GM06990 (cell line): ENCODE results near the gene MFSD11.

Source experiments
- DNase-seq: peaks from one replicate; pipeline ENCODE4 v3.0.0-alpha.2; 2011; ENCODE audit not compliant: insufficient read length; ENCODE audit errors: extremely low read depth
- H3K27me3 ChIP-seq: replicated peaks from 2 replicates; pipeline ENCODE4 v1.6.0; 2011; ENCODE audit warnings: low read length; ENCODE audit not compliant: control insufficient read depth, insufficient read depth
- H3K36me3 ChIP-seq: 2 replicates; pipeline ENCODE4 v1.5.1; 2011; ENCODE audit warnings: low read length; ENCODE audit not compliant: control insufficient read depth, insufficient read depth
- H3K4me3 ChIP-seq: replicated peaks from 2 replicates; pipeline ENCODE4 v1.5.1; 2011; ENCODE audit warnings: low read depth, mild to moderate bottlenecking, control low read depth, low read length
- TF ChIP-seq, protein P1 (sequence below): IDR thresholded peaks from 2 replicates; pipeline ENCODE4 v1.5.1; 2011; ENCODE audit warnings: low read length, control low read depth, mild to moderate bottlenecking, inconsistent platforms; ENCODE audit not compliant: insufficient read depth, poor library complexity, severe bottlenecking

MFSD11 gene

GRCh38 chr17:76820561-76820960 lies 82.6 kb downstream of the MFSD11 start:
- Histone ChIP-seq H3K27me3 (peaks cover 2% of the 10 kb centered on the region; the same call in 1 of the 2 replicates), H3K4me3 (no peak overlapping the region), H3K36me3 (no peaks in the 10 kb centered on the region)
- TF ChIP-seq, protein P1, sequence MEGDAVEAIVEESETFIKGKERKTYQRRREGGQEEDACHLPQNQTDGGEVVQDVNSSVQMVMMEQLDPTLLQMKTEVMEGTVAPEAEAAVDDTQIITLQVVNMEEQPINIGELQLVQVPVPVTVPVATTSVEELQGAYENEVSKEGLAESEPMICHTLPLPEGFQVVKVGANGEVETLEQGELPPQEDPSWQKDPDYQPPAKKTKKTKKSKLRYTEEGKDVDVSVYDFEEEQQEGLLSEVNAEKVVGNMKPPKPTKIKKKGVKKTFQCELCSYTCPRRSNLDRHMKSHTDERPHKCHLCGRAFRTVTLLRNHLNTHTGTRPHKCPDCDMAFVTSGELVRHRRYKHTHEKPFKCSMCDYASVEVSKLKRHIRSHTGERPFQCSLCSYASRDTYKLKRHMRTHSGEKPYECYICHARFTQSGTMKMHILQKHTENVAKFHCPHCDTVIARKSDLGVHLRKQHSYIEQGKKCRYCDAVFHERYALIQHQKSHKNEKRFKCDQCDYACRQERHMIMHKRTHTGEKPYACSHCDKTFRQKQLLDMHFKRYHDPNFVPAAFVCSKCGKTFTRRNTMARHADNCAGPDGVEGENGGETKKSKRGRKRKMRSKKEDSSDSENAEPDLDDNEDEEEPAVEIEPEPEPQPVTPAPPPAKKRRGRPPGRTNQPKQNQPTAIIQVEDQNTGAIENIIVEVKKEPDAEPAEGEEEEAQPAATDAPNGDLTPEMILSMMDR, result no peak
- DNase-seq, result no peak

- peaks cover 2% of the 10 kb centered on the region; the same call in 1 of the 2 replicates for H3K27me3 ChIP-seq
- no peak overlapping the region for H3K4me3 ChIP-seq
- no peaks in the 10 kb centered on the region for H3K36me3 ChIP-seq
- DNase-seq, result no peak
- TF ChIP-seq, protein P1, result no peak
These were observed 84.4 kb downstream of the MFSD11 start for GRCh38 chr17:76822184-76822778.

DNA sequence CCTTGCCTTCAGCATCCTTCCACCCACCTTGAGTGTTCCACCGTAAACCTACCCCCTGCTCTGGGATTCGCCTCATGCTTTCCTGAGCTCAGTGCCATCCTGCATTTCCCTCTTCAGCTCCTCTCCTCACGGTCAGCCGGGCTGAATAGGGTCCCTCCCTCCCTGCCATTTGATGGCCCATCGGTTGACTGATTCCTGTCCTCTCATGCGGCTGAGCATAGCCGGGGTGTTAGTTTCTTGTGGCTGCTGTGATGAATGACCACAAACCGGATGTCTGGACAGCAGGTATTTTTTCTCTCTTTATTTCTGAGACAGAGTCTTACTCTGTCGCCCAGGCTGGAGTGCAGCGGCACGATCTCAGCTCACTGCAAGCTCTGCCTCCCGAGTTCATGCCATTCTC lies 86.2 kb downstream of the MFSD11 start:
- TF ChIP-seq, protein P1, result no peak
- H3K36me3 ChIP-seq, result no peaks in the 10 kb centered on the region
- DNase-seq, result no peak
- peaks cover 2% of the 10 kb centered on the region; the same call in 1 of the 2 replicates for H3K27me3 ChIP-seq
- H3K4me3 ChIP-seq, result no peak overlapping the region

- Histone ChIP-seq H3K36me3 (no peaks in the 10 kb centered on the region), H3K27me3 (peaks cover 1% of the 10 kb centered on the region; the same call in 1 of the 2 replicates), H3K4me3 (no peak overlapping the region)
- DNase-seq, result no peak
- TF ChIP-seq, protein P1, result no peak
These were observed 88.6 kb downstream of the MFSD11 start for GRCh38 chr17:76826330-76827068.

DNA sequence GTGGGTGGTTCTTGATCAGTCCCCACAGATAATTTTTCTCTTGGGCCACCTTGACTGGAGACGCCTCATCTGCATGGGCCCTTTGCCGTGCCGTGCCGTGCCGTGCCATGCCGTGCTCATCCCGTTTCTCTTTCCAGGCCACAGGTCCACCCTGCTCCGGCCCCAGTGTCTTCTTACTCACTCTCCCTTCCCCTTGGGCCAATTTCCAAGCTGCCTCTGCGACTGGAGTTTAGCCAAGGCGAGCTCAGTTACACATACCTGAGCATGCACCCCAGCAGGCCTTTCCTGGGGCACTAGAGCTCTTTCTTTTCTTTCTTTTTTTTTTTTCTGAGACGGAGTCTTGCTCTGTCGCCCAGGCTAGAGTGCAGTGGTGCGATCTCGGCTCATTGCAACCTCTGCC lies 89.8 kb downstream of the MFSD11 start:
- no peak for DNase-seq

More for the DNA sequence above, 89.8 kb downstream of the MFSD11 start:
- TF ChIP-seq, protein P1, result no peak
- Histone ChIP-seq H3K27me3 (peaks cover 1% of the 10 kb centered on the region; the same call in 1 of the 2 replicates), H3K4me3 (no peak overlapping the region), H3K36me3 (no peaks in the 10 kb centered on the region)
